Esophagus muscularis mucosa (tissue), 4 donors: Measurements from ENCODE around the gene RABAC1. TPM values are rescaled to one million over a fixed set of nuclear protein-coding genes. Genes with fewer than 3 reads are reported as not detected.

Experiments used
- DNase-seq: peaks from one replicate; pipeline ENCODE4 v3.0.0-alpha.2; 2017; ENCODE audit errors: extremely low spot score
- H3K27ac ChIP-seq, 4 donors: fragments of 200-600 bp; sonication (generic); replicated peaks in 1 of 4; 1 replicate in 3 of 4; 2 replicates in 1 of 4; pipeline ENCODE4 v1.5.1; 2016 to 2019; ENCODE audit warnings: mild to moderate bottlenecking in 1 of 4
- H3K27me3 ChIP-seq, 4 donors: fragments of 200-600 bp; sonication (generic); one replicate each; pipeline versions ENCODE4 v1.5.1 to v1.6.0; 2016 to 2019
- H3K36me3 ChIP-seq, 4 donors: fragments of 200-600 bp; sonication (generic); one replicate each; pipeline ENCODE4 v1.5.1; 2016 to 2019
- H3K4me1 ChIP-seq, 4 donors: fragments of 200-600 bp; sonication (generic); one replicate each; pipeline ENCODE4 v1.5.1; 2016 to 2019
- H3K4me3 ChIP-seq, 4 donors: fragments of 200-600 bp; sonication (generic); 1 replicate in 2 of 4; 2 replicates in 2 of 4; pipeline ENCODE4 v1.5.1; 2016 to 2019; ENCODE audit warnings: mild to moderate bottlenecking in 4 of 4, moderate library complexity in 1 of 4
- H3K9me3 ChIP-seq, 4 donors: fragments of 200-600 bp; sonication (generic); 1 replicate in 3 of 4; 2 replicates in 1 of 4; pipeline ENCODE4 v1.5.1; 2016 to 2019
- EP300 ChIP-seq: sonication (generic); formaldehyde crosslinking; IDR thresholded peaks from one replicate; pipeline ENCODE4 v1.6.1; 2017; ENCODE audit warnings: antibody characterized with exemption
- POLR2A ChIP-seq: fragments of 450-650 bp; IDR thresholded peaks from one replicate; pipeline ENCODE4 v1.6.1; 2017; ENCODE audit warnings: antibody characterized with exemption, moderate library complexity, mild to moderate bottlenecking, low read depth
- POLR2AphosphoS5 ChIP-seq, 2 donors: sonication (generic); formaldehyde crosslinking; IDR thresholded peaks; one replicate each; pipeline ENCODE4 v1.6.1; 2017; ENCODE audit warnings: antibody characterized with exemption in 2 of 2
- WGBS: methylation state at CpG from one replicate; pipeline ENCODE4 v1.1.5; 2018; 5-methylcytosine and 5-hydroxymethylcytosine counted together
- intact Hi-C: fragments of 100-400 bp; cut with DNase I; formaldehyde crosslinking; loops from one replicate; pipeline ENCODE4 v1.15.1; 2023
- total RNA-seq, 4 donors: library from RNA; depleted of rRNA; stranded (reverse); fragments of >200 nt; gene quantifications; one replicate each; pipeline versions ENCODE4 v1.1.0 to v1.2.1, GENCODE V29; 2016
- TF ChIP-seq, protein P1 (sequence below), 3 experiments: fragments of 200-600 bp in 2 of 3; fragments of 450-650 bp in 1 of 3; sonication (generic) in 2 of 3; IDR thresholded peaks; one replicate each; pipeline ENCODE4 v1.5.1; 2017 to 2019; ENCODE audit warnings: antibody characterized with exemption in 3 of 3, mild to moderate bottlenecking in 2 of 3, moderate library complexity in 1 of 3

RABAC1 gene
- total RNA-seq, 4 donors from 2014 or later, result 142 to 250 (median 201) TPM

DNA sequence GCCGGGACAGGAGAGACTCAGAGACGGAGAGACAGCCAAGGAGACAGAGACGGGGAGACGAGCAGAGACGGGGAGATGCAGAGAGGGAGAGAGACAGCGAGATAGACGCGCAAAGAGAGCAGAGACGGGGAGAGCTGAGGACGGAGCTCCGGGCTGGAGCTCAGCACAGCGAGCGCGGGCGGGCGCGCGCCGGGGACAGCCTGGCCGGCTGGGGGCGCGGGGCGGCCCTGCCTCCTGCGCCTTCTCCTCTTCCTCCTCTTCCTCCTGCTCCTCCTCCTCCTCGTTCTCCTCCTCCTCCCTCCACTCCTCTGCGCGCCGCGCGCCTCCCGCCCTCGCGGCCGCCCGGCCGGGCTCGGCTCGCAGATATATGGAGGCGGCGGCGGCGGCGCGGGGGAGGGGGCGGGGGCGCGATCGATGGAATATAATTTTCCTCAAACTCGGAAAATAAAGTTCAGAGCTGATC lies 30.9 kb downstream of the RABAC1 start, which contains the start of gene ERFL:
TSS of gene ERFL (minus strand) at position 229 of the 463 bp plus-strand sequence. CDS start 15,530 bp downstream, outside the sequence.
- TF ChIP-seq EP300 (no peak), POLR2AphosphoS5 (IDR thresholded peaks at IDR 0.05) (no peak), POLR2A (no peak)
- TF ChIP-seq, protein P1, sequence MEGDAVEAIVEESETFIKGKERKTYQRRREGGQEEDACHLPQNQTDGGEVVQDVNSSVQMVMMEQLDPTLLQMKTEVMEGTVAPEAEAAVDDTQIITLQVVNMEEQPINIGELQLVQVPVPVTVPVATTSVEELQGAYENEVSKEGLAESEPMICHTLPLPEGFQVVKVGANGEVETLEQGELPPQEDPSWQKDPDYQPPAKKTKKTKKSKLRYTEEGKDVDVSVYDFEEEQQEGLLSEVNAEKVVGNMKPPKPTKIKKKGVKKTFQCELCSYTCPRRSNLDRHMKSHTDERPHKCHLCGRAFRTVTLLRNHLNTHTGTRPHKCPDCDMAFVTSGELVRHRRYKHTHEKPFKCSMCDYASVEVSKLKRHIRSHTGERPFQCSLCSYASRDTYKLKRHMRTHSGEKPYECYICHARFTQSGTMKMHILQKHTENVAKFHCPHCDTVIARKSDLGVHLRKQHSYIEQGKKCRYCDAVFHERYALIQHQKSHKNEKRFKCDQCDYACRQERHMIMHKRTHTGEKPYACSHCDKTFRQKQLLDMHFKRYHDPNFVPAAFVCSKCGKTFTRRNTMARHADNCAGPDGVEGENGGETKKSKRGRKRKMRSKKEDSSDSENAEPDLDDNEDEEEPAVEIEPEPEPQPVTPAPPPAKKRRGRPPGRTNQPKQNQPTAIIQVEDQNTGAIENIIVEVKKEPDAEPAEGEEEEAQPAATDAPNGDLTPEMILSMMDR (IDR thresholded peaks at IDR 0.05), result no peak
- Histone ChIP-seq H3K36me3 (no peaks in the 10 kb centered on the region), H3K4me3 (peak within 1 kb of the TSS; percentile 39 to 58 (median 44)), H3K4me1 (peaks cover 17 to 32% (median 28%) of the 10 kb centered on the region in 4 donors), H3K9me3 (no peaks in the 10 kb centered on the region), H3K27me3 (peaks cover 5 to 100% (median 81%) of the 10 kb centered on the region in 4 donors), H3K27ac (no peak within 1 kb of the TSS)
- intact Hi-C loops, result no loop called here
- WGBS, result 1% methylated on average over 49 of the region's 49 CpGs
- no peak for DNase-seq

DNA sequence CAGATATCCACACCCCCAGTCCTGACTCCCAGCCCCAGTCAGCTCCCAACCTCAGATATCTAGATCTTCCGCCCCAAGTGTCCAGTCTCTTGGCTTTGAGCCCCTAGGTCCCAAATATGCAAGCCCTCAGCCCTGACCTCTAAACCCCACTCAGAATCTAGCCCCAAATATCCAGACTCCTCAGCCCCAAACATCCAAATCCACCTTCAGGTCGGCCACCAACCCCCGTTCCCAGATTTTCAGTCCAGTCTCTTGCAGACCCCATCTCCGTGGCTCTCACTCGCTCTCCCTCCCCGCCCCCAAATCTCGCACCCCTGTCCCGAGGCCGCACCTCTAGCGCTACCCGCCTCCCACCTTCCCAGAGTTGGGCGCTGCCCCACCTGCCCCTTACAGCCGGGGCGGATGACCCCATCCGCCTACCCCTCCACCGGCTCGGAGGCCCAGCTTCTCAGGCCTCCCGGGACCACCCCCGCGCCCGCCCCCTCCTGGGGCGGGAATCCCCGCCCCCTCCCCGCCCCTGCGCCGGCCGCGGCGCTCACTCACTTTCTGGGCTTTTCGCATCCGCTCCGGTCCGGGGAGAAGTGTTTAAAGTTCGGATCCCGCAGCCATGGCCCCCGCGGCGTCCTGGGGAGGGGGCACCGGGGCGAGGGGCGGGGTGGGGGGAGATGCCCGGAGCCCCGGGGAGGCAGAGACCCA lies 31.5 kb downstream of the RABAC1 start:
- no peak for DNase-seq
- Histone ChIP-seq H3K9me3 (no peaks in the 10 kb centered on the region), H3K4me1 (peaks cover 17 to 26% (median 22%) of the 10 kb centered on the region in 4 donors), H3K27ac (no peak overlapping the region), H3K36me3 (no peaks in the 10 kb centered on the region), H3K27me3 (peaks cover 5 to 100% (median 81%) of the 10 kb centered on the region in 4 donors), H3K4me3 (peak overlapping the region; percentile 39 to 58 (median 44))
- TF ChIP-seq POLR2A, result no peak
- no peak for TF ChIP-seq EP300
- TF ChIP-seq, protein P1 (IDR thresholded peaks at IDR 0.05), result no peak
- TF ChIP-seq POLR2AphosphoS5 (IDR thresholded peaks at IDR 0.05), result no peak
- 9% methylated on average over 27 of the region's 43 CpGs for WGBS
- intact Hi-C loops, result no loop called here

DNA sequence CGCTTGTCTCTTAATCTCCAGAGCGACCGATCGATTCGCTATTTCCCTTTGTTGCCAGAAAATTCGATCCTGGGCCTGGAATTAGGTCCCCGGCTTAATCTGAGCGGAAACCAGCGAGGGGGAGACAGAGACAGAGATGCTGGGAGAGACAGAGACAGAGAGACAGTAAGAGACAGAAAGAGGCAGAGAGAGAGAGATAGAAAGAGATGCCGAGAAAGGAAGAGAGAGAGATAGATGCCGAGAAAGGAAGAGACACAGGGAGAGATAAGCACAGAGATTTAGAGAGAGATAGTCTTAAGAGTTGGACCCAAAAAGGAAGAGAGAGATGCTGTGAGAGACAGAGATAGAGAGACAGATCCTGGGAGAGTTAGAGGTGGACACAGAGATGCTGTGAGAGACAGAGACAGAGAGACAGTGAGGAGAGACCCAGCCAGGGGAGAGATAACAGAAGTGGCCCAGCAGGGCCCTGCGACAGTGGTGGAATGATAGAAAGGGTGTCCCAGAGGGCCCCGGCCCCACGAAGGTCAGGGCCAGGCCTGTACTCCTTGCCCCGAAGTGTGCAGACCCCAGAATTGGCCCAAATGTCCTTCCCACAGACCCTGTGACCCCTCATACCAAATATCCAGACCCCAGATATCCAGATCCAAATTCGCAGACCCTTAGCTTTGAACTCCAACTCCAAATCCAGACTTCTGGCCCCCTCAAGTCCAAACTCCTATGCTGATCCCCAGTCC lies 32.2 kb downstream of the RABAC1 start:
- no peak overlapping the region for H3K4me3 ChIP-seq
- DNase-seq, result no peak
- H3K4me1 ChIP-seq, result peaks cover 17 to 24% (median 19%) of the 10 kb centered on the region in 4 donors
- H3K9me3 ChIP-seq, result no peaks in the 10 kb centered on the region
- intact Hi-C loops, result no loop called here
- H3K36me3 ChIP-seq, result no peaks in the 10 kb centered on the region
- no peak overlapping the region for H3K27ac ChIP-seq
- TF ChIP-seq, protein P1 (IDR thresholded peaks at IDR 0.05), result no peak
- TF ChIP-seq POLR2A (no peak), POLR2AphosphoS5 (IDR thresholded peaks at IDR 0.05) (no peak), EP300 (no peak)
- WGBS, result 53% methylated on average over 16 of the region's 16 CpGs
- H3K27me3 ChIP-seq, result peaks cover 5 to 100% (median 82%) of the 10 kb centered on the region in 4 donors

DNA sequence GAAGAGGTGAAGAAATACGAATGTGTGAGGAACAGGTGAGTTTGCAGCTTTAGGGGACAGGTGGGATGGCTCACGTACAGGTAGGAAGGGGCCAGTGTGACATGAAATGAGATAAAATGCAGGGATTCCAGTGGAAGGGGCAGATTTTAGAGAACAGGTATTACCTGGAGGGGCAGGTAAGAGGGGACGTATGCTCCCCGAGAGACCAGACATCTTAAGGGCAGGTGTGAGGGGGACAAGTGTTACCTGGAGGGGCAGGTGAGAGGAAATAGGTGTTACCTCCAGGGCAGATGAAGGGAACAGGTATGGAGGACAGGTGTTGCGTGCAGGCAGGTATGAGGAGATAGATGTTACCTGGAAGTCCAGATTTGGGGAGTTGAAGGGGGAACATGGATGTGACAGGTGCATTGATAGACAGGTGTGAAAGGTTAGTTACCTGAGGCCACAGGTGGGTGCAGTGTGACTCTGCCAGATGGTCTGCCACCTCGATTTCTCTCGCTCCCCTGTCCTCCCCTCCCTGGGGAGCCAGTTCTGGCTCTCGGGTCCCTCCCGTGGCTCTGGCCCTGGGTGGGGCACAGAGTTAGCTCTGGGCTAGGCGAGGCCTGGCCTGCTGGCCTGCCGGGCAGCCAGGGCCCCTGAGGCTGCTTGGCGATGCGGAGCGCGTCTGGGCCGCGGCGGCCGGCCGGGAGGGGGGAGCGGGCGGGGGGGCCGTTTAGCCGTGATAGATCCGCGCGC lies 32.9 kb downstream of the RABAC1 start:
- intact Hi-C loops, result no loop called here

More for the DNA sequence above, 32.9 kb downstream of the RABAC1 start:
- Histone ChIP-seq H3K36me3 (no peaks in the 10 kb centered on the region), H3K4me1 (peaks cover 17 to 24% (median 19%) of the 10 kb centered on the region in 4 donors), H3K27ac (no peak overlapping the region), H3K9me3 (no peaks in the 10 kb centered on the region), H3K27me3 (peaks cover 5 to 100% (median 84%) of the 10 kb centered on the region in 4 donors), H3K4me3 (no peak overlapping the region)
- TF ChIP-seq POLR2AphosphoS5 (IDR thresholded peaks at IDR 0.05), result no peak
- TF ChIP-seq, protein P1 (IDR thresholded peaks at IDR 0.05), result no peak
- no peak for TF ChIP-seq EP300
- TF ChIP-seq POLR2A, result no peak
- 21% methylated on average over 21 of the region's 27 CpGs for WGBS
- DNase-seq, result no peak
